DLD1 (cell line): ENCODE results near the gene GSTT4.
"Not testable (repeated sequence)": the region's sequence is repeated elsewhere in the genome, so short reads cannot be mapped to it uniquely, and the experiment has no call there.

Experiments
- in situ Hi-C: cut with HindIII; loops from 2 replicates; pipeline ENCODE4 v1.10.0; 2017; ENCODE audit warnings: low sequenced_read_pairs

The GSTT4 gene

DNA sequence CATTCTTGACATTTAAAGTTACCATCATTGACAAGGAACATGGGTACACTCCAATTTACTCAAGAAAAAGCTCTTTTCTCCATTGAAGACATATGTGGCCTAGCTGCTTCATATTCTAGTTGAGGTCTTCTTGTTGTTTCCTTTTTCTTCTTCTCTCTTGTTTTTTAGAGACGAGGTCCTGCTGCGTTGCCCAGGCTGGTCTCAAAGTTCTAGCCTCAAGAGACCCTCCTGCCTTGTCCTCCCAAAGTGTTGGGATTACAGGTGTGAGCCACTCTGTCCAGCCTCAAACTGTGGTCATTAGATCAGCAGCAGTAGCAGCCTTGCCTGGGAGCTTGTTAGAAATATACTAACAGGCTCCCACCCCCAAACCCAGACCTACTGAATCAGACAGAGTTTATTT is 12.2 kb downstream of the GSTT4 start:
- in situ Hi-C loops = not testable (repeated sequence)

DNA sequence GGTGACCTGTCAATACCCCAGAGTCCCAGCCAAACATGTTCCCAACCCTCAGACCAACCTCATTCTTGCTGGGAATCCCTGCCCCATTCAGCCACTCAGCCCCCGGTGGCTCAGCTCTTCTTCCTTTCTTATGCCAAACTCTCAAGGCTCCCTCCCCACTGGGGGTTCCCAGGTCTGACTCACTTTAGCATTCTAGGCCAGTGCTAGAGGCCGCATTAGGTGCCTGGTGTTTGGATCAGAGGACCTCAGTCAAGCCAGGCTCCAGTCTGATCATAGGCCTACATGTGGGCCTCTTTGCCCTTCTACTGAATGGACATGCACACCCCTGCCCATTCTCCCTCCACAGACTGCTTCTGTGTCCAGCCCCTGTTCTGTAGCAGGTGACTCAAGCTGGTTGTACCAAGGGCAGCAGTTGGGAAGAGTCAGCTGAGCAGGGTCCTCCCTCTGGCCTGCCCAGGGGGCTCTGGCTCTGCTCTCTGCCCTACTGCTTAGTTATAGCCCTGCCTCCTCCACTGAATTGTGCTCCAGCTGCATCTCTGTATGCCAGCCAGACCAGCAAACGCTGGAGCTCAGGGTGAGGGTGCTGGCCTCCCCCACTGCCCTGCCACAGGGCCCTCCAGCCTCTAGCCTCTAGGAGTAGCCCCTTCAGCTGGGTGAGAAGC is 15.5 kb downstream of the GSTT4 start:
- in situ Hi-C loops = not testable (repeated sequence)

DNA sequence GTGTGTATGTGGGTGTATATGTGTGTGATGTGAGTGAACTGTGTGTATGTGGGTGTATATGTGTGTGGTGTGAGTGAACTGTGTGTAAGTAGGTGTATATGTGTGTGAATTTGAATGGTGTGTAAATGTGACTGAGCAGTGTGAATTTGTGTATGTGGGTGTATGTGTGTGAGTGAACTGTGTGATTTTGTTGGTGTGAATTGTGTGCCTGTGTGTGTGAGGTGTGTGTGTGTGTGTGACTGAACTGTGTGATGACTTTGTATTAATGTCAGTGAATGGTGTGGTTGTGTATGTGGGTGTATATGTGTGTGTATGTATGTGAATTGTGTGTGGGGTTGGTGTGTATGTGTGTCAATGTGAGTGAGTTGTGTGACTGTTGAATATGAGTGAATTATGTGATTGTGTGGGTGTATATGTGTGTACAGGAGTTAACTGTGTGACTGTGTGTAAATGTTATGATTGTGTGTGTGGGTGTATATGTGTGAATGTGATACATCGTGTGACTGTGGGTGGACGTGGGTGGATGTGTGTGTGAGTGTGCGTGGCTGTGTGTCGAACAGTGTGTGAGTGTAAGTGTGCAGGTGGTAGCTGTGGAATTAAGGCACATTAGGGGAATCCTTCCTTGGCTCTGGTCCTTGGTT is 18.6 kb downstream of the GSTT4 start:
- in situ Hi-C loops = not testable (repeated sequence)

DNA sequence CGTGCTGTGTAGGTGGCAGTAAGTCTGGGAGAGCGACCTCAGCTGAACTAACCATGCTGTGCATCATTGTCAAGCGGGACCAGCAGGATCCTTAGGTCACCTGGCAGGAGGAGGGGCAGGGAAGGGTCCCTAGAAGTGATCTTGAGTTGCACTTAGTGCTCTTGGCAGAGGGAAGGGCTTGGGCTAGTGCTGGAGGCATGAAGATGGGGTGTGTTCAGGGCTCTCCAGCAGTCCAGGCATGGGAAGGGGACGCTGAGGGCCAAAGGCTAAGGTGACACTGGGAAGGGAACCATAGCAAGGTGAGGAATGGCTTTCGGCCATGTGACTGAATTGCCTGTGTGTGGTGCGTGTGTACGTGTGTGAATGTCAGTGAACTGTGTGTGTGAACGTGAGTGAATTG is 19.2 kb downstream of the GSTT4 start:
- in situ Hi-C loops = not testable (repeated sequence)

GRCh38 chr22:23984430-23984829 is 20.8 kb downstream of the GSTT4 start:
- in situ Hi-C loops = no loop called here

- in situ Hi-C loops = not testable (repeated sequence)
These were observed 24.7 kb downstream of the GSTT4 start for GRCh38 chr22:23980567-23980966.

DNA sequence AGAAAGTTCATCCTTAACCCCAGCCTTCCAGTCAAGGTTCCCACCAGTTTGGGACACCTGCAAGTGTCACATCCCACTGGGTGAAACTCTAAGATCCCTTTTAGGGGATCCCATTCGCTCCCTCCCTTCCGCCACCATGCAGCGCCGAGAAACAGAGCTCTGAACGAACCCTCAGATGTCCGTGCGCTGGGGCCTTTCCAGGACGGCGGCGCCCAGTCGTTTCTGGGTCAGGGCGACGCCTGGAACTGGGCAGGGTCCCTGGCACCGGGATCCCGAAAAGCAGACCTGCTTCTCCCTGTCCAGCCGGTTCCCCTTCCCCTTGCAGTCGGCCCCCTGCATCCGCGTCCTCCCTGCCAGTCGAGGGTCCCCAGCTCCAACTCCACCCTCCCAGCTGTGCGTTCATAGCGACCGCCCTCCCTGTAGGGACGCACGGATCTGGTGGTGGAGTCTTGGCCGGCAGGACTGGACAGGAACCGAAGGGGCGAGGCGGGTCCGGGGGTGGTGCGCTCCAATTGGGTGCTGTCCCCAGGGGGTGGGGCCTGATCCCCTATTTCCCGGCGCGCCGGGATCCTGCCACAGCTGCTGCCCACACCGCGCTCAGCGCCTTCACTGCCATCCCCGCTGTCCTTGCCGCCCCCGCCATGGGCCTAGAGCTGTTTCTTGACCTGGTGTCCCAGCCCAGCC is 25.6 kb downstream of the GSTT4 start, which contains the start of gene GSTT2:
Gene GSTT2, plus strand, starts transcription at position 578 of the 684 bp plus-strand sequence.
- in situ Hi-C loops = not testable (repeated sequence)

DNA sequence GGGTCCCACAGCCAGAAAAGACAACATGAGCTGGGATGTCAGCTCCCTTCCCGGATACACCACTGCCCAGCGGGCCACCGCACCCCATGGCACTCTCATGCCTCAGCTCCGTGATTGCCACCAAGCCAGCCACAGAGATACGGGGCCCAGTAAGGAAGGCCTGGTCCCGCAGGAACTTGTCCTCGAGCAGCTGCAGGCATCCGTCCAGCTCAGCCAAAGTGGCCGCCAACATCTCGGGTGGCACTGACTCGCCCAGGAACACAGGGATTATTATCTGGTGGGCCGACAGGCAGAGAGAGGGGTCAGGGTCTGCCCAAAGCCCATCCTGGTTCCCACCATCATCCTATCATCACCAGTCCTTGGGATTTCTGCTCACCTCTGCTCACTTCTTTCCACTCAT is 27.9 kb downstream of the GSTT4 start:
- in situ Hi-C loops = not testable (repeated sequence)

- in situ Hi-C loops = not testable (repeated sequence)
These were observed 30.4 kb downstream of the GSTT4 start for GRCh38 chr22:23974836-23975352.

- in situ Hi-C loops = not testable (repeated sequence)
These were observed 30.9 kb downstream of the GSTT4 start, which contains the start of gene DDT for GRCh38 chr22:23974345-23974744. TSS of gene DDT (minus strand) at chr22:23974441. CDS start at chr22:23974414, 27 bp downstream.

- in situ Hi-C loops = not testable (repeated sequence)
These were observed 33.3 kb downstream of the GSTT4 start for GRCh38 chr22:23971927-23972326.

DNA sequence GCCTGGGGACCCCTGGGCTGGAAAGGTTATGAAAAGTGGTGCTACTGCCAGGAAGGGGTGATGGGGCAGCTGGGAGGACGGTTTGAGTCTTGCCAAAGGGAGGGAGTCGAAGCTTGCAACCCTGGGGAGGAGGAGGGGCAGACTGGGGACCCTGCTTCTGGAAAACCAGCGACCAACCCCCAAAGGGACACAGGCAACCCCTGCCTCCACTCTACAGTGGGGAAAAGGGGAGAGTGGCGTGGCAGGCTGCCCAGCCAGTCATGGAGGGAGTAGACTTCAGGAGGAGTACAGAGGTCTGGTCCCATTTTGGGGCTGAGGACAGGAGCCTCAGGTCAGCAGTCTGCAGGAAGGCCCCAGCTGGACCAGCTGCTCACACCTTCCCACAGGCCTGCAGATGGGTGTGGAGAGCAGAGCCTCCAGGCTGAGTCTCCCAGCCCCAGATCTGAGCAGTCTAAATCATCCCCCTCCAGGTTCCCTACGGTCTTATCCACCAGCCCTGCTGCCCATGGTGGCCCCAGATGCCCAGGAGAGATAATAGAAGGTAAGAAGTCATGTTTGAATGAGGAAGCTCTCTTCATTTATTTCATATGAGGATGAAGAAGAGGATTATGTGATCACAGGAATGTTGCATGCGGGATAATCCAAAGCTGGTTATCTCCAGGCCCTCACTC is 34.3 kb downstream of the GSTT4 start:
- in situ Hi-C loops = no loop called here

GRCh38 chr22:23970201-23970641 is 35.0 kb downstream of the GSTT4 start:
- in situ Hi-C loops = no loop called here

- in situ Hi-C loops = no loop called here
These were observed 36.2 kb downstream of the GSTT4 start for GRCh38 chr22:23969071-23969470.

DNA sequence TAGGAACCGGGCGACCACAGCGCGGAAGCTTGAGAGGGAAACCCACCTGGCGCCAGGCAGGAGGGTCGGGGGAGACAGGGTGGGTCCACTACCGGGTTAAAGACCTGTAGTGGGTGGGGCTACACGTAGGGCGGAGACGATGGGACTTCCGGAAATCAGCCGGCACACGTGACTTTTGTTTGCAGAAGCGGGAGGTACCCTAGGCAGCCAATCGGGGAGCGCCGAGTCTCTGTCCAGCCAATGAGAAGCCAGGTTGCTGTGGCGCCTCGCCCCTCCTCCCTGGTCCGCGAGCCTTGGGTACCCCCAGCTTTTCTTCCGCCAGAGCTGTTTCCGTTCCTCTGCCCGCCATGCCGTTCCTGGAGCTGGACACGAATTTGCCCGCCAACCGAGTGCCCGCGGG is 38.7 kb downstream of the GSTT4 start, which contains the start of gene DDTL:
Gene DDTL, plus strand, starts transcription at position 321 of the 400 bp plus-strand sequence. Its CDS starts 27 bp downstream, at position 348.
- in situ Hi-C loops = not testable (repeated sequence)

GRCh38 chr22:23966094-23966493 is 39.2 kb downstream of the GSTT4 start:
- in situ Hi-C loops = not testable (repeated sequence)

- in situ Hi-C loops = not testable (repeated sequence)
These were observed 44.0 kb downstream of the GSTT4 start, which contains the start of gene GSTT2B for GRCh38 chr22:23961084-23961771. TSS of gene GSTT2B (minus strand) at chr22:23961195. CDS start at chr22:23961131, 64 bp downstream.

DNA sequence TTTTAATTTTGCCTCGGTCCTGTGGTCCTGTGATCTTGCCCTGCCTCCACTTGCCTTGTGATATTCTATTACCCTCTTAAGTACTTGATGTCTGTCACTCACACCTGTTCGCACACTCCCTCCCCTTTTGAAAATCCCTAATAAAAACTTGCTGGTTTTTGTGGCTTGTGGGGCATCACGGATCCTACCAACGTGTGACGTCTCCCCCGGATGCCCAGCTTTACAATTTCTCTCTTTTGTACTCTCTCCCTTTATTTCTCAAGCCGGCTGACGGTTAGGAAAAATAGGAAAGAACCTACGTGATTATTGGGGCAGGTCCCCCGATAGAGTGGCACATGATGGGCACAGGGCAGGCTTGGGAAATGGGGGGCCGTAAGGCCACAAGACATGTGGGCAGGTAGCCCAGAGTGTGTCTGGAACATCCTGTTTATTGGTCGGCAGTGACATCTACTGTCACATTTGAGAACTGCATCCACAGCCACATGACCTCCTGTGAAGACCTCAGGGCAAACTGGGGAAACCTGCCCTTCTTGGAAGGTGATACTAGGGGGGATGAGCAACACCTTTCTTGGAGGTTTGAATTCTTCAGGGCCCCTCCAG is 48.9 kb downstream of the GSTT4 start:
- in situ Hi-C loops = not testable (repeated sequence)

- in situ Hi-C loops = not testable (repeated sequence)
These were observed 49.4 kb downstream of the GSTT4 start for GRCh38 chr22:23955886-23956285.

GRCh38 chr22:23954991-23955305 is 50.3 kb downstream of the GSTT4 start:
- in situ Hi-C loops = not testable (repeated sequence)
